IMR-90 (cell line): ENCODE measurements around the gene SLCO2B1.

ENCODE experiments used
- BHLHE40 ChIP-seq: fragments of 150-350 bp; IDR thresholded peaks from 2 replicates; pipeline ENCODE4 v1.6.1; 2016; ENCODE audit warnings: mild to moderate bottlenecking, low read depth, low read length
- CHD1 ChIP-seq: IDR thresholded peaks from 2 replicates; pipeline ENCODE4 v1.6.1; 2012; ENCODE audit warnings: low read depth, low read length, improper control_type of control experiment
- CTCF ChIP-seq: conservative IDR thresholded peaks from 2 replicates; pipeline ENCODE4 v1.5.1; 2012; ENCODE audit warnings: mild to moderate bottlenecking, low read depth, low read length, improper control_type of control experiment
- ELK1 ChIP-seq: fragments of 150-350 bp; IDR thresholded peaks from 2 replicates; pipeline ENCODE4 v1.6.1; 2016; ENCODE audit warnings: low read depth, mild to moderate bottlenecking, low read length, moderate library complexity, borderline replicate concordance
- MAFK ChIP-seq: IDR thresholded peaks from 2 replicates; pipeline ENCODE4 v1.6.1; 2012; ENCODE audit warnings: low read depth, low read length, improper control_type of control experiment
- MXI1 ChIP-seq: IDR thresholded peaks from 2 replicates; pipeline ENCODE4 v1.6.1; 2012; ENCODE audit warnings: low read depth, mild to moderate bottlenecking, low read length, moderate library complexity, borderline replicate concordance
- POLR2A ChIP-seq: IDR thresholded peaks from 2 replicates; pipeline ENCODE4 v1.6.1; 2012; ENCODE audit warnings: mild to moderate bottlenecking, low read depth, low read length
- RAD21 ChIP-seq: IDR thresholded peaks from 2 replicates; pipeline ENCODE4 v1.6.1; 2012; ENCODE audit warnings: low read length, improper control_type of control experiment
- RCOR1 ChIP-seq: IDR thresholded peaks from 2 replicates; pipeline ENCODE4 v1.6.1; 2012; ENCODE audit warnings: mild to moderate bottlenecking, low read length, improper control_type of control experiment; ENCODE audit not compliant: insufficient replicate concordance
- RFX5 ChIP-seq: IDR thresholded peaks from 2 replicates; pipeline ENCODE4 v1.8.0; 2012; ENCODE audit warnings: low read depth, mild to moderate bottlenecking, low read length, moderate library complexity
- SMC3 ChIP-seq: fragments of 150-350 bp; IDR thresholded peaks from 2 replicates; pipeline ENCODE4 v1.6.1; 2016; ENCODE audit warnings: low read depth, mild to moderate bottlenecking, antibody characterized with exemption, low read length, moderate library complexity
- TF ChIP-seq, protein P1 (sequence below): fragments of 150-350 bp; IDR thresholded peaks from 2 replicates; pipeline ENCODE4 v1.6.1; 2017; ENCODE audit warnings: mild to moderate bottlenecking, antibody characterized with exemption, low read length, low read depth

- no peak for TF ChIP-seq SMC3
- TF ChIP-seq POLR2A, result no peak
- TF ChIP-seq CTCF, result no peak
- no peak for TF ChIP-seq RFX5
- TF ChIP-seq, protein P1, sequence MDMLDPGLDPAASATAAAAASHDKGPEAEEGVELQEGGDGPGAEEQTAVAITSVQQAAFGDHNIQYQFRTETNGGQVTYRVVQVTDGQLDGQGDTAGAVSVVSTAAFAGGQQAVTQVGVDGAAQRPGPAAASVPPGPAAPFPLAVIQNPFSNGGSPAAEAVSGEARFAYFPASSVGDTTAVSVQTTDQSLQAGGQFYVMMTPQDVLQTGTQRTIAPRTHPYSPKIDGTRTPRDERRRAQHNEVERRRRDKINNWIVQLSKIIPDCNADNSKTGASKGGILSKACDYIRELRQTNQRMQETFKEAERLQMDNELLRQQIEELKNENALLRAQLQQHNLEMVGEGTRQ, result no peak
- TF ChIP-seq MXI1, result no peak
- TF ChIP-seq RAD21, result no peak
- no peak for TF ChIP-seq BHLHE40
- TF ChIP-seq RCOR1, result no peak
- TF ChIP-seq MAFK, result no peak
- TF ChIP-seq CHD1, result no peak
- no peak for TF ChIP-seq ELK1
Observed at GRCh38 chr11:75166791-75167190, 15.9 kb downstream of the SLCO2B1 start.
